CD4-positive, alpha-beta memory T cell (primary cell): Measurements from ENCODE around the gene STK32C. TPM values are rescaled to one million over a fixed set of nuclear protein-coding genes. Genes with fewer than 3 reads are reported as not detected.

ENCODE experiments used
- CTCF ChIA-PET: fragments of 350-600 bp; sonication (Branson Sonifier 250); formaldehyde crosslinking; loops from one replicate; lab custom pipeline; 2021; ENCODE audit warnings: inconsistent platforms; ENCODE audit not compliant: partially characterized antibody; lab: Charles Lee
- POLR2A ChIA-PET: fragments of 350-600 bp; sonication (Branson Sonifier 250); formaldehyde crosslinking; loops from one replicate; lab custom pipeline; 2021; ENCODE audit not compliant: partially characterized antibody; lab: Charles Lee
- DNase-seq, 5 donors: peaks; one replicate each; pipeline versions ENCODE4 v3.0.0 to v3.0.0-alpha.2; 2020 to 2022; ENCODE audit warnings: mixed read lengths in 1 of 5
- H3K27ac ChIP-seq: one replicate; pipeline ENCODE4 v1.7.0; 2013; ENCODE audit warnings: low read depth, low read length
- H3K27me3 ChIP-seq: 2 replicates; pipeline ENCODE4 v1.7.0; 2013; ENCODE audit warnings: mild to moderate bottlenecking, low read length, moderate library complexity; ENCODE audit not compliant: insufficient read depth
- H3K36me3 ChIP-seq: 2 replicates; pipeline ENCODE4 v1.7.0; 2013; ENCODE audit warnings: mild to moderate bottlenecking, low read length, moderate library complexity; ENCODE audit not compliant: insufficient read depth
- H3K4me1 ChIP-seq: 2 replicates; pipeline ENCODE4 v1.7.0; 2013; ENCODE audit warnings: mild to moderate bottlenecking, low read length, moderate library complexity; ENCODE audit not compliant: insufficient read depth
- H3K4me3 ChIP-seq, 2 donors: one replicate each; pipeline ENCODE4 v1.7.0; 2013; ENCODE audit warnings: low read length in 2 of 2, mild to moderate bottlenecking in 1 of 2
- H3K9me3 ChIP-seq, 2 donors: one replicate each; pipeline ENCODE4 v1.7.0; 2013; ENCODE audit warnings: low read length in 2 of 2, control low read depth in 1 of 2; ENCODE audit not compliant: control insufficient read depth in 1 of 2
- H3K27ac Mint-ChIP-seq, 7 donors: one replicate each; pipeline ENCODE4 v1.8.0; 2020 to 2021; ENCODE audit warnings: mixed read lengths in 7 of 7, mild to moderate bottlenecking in 6 of 7, inconsistent platforms in 3 of 7, moderate library complexity in 3 of 7
- H3K27me3 Mint-ChIP-seq, 2 donors: one replicate each; pipeline ENCODE4 v1.8.0; 2020 to 2021; ENCODE audit warnings: mixed read lengths in 2 of 2
- H3K36me3 Mint-ChIP-seq, 2 donors: one replicate each; pipeline ENCODE4 v1.8.0; 2020 to 2021; ENCODE audit warnings: mixed read lengths in 2 of 2, inconsistent platforms in 1 of 2, mild to moderate bottlenecking in 1 of 2
- H3K4me1 Mint-ChIP-seq, 4 donors: one replicate each; pipeline ENCODE4 v1.8.0; 2020 to 2021; ENCODE audit warnings: mixed read lengths in 4 of 4, mild to moderate bottlenecking in 1 of 4
- H3K4me3 Mint-ChIP-seq, 8 donors: one replicate each; pipeline ENCODE4 v1.8.0; 2020 to 2021; ENCODE audit warnings: mixed read lengths in 8 of 8, mild to moderate bottlenecking in 7 of 8, moderate library complexity in 6 of 8, inconsistent platforms in 3 of 8
- H3K9me3 Mint-ChIP-seq, 8 donors: one replicate each; pipeline ENCODE4 v1.8.0; 2020 to 2021; ENCODE audit warnings: mixed read lengths in 8 of 8, mild to moderate bottlenecking in 5 of 8, inconsistent platforms in 3 of 8, moderate library complexity in 1 of 8
- intact Hi-C: fragments of 100-400 bp; cut with micrococcal nuclease; formaldehyde crosslinking; loops from one replicate; pipeline ENCODE4 v1.15.1; 2023
- polyA plus RNA-seq, 2 donors: library from polyadenylated mRNA; unstranded; fragments of 300-500 nt; fragmentation: Illumina TruSeq; gene quantifications; one replicate each; pipeline ENCODE4 v1.2.3, GENCODE V29; 2021
- total RNA-seq, 2 experiments: library from RNA; stranded (reverse); gene quantifications; one replicate each; pipeline ENCODE4 v1.2.3, GENCODE V29; 2021

The STK32C gene
- total and polyA plus RNA-seq, 4 experiments from 2014 or later, result 7.5 to 14.7 (median 10.6) TPM

GRCh38 chr10:132328738-132329137, 21.0 kb upstream of the STK32C start:
- peaks cover 0 to 5% (median 0%) of the 10 kb centered on the region in 8 donors for H3K9me3 Mint-ChIP-seq
- H3K4me1 Mint-ChIP-seq, result peaks cover 33 to 74% (median 56%) of the 10 kb centered on the region in 4 donors
- H3K36me3 Mint-ChIP-seq, result peaks cover 27 to 40% of the 10 kb centered on the region in 2 donors
- H3K27me3 Mint-ChIP-seq, result peaks cover 0 to 1% of the 10 kb centered on the region in 2 donors
- DNase-seq, result no peak
- Histone ChIP-seq H3K9me3 (no peaks in the 10 kb centered on the region), H3K27ac (no peak overlapping the region), H3K4me3 (no peak overlapping the region), H3K4me1 (peaks cover 35% of the 10 kb centered on the region), H3K36me3 (no peaks in the 10 kb centered on the region), H3K27me3 (no peaks in the 10 kb centered on the region)
- peak overlapping the region in 5 of 8 donors; percentile 24 to 43 (median 31) for H3K4me3 Mint-ChIP-seq
- intact Hi-C loops, result no loop called here
- ChIA-PET CTCF (no interaction called here), POLR2A (no interaction called here)
- H3K27ac Mint-ChIP-seq, result peak overlapping the region in 3 of 7 donors; percentile 9 to 72 (median 59)

- DNase-seq, result no peak
- Mint-ChIP-seq H3K27ac (peak overlapping the region in 5 of 7 donors; percentile 9 to 82 (median 33)), H3K4me3 (peak overlapping the region in 5 of 8 donors; percentile 10 to 68 (median 31)), H3K9me3 (peaks cover 0 to 5% (median 0%) of the 10 kb centered on the region in 8 donors), H3K27me3 (peaks cover 0 to 1% of the 10 kb centered on the region in 2 donors), H3K4me1 (peaks cover 34 to 69% (median 54%) of the 10 kb centered on the region in 4 donors), H3K36me3 (peaks cover 30 to 43% of the 10 kb centered on the region in 2 donors)
- ChIA-PET POLR2A (no interaction called here), CTCF (no interaction called here)
- H3K36me3 ChIP-seq, result no peaks in the 10 kb centered on the region
- no peak overlapping the region for H3K4me3 ChIP-seq
- H3K4me1 ChIP-seq, result peaks cover 35% of the 10 kb centered on the region
- intact Hi-C loops, result no loop called here
- no peaks in the 10 kb centered on the region for H3K27me3 ChIP-seq
- H3K27ac ChIP-seq, result no peak overlapping the region
- H3K9me3 ChIP-seq, result no peaks in the 10 kb centered on the region
Measured at GRCh38 chr10:132328106-132328505, 20.4 kb upstream of the STK32C start.

- Histone ChIP-seq H3K4me1 (peaks cover 28% of the 10 kb centered on the region), H3K27me3 (no peaks in the 10 kb centered on the region), H3K27ac (no peak overlapping the region), H3K36me3 (no peaks in the 10 kb centered on the region), H3K4me3 (no peak overlapping the region), H3K9me3 (no peaks in the 10 kb centered on the region)
- Mint-ChIP-seq H3K36me3 (peaks cover 30 to 39% of the 10 kb centered on the region in 2 donors), H3K4me1 (peaks cover 30 to 60% (median 48%) of the 10 kb centered on the region in 4 donors), H3K9me3 (peaks cover 0 to 4% (median 0%) of the 10 kb centered on the region in 8 donors), H3K27me3 (peaks cover 0 to under 1% of the 10 kb centered on the region in 2 donors), H3K4me3 (no peak overlapping the region), H3K27ac (peak overlapping the region in 5 of 7 donors; percentile 25 to 90 (median 72))
- DNase-seq, result no peak
- intact Hi-C loops, result no loop called here
- ChIA-PET POLR2A (no interaction called here), CTCF (no interaction called here)
Measured at GRCh38 chr10:132326925-132327324, 19.2 kb upstream of the STK32C start.

GRCh38 chr10:132326344-132326889, 18.7 kb upstream of the STK32C start:
- Mint-ChIP-seq H3K36me3 (peaks cover 30 to 37% of the 10 kb centered on the region in 2 donors), H3K4me3 (no peak overlapping the region), H3K27ac (peak overlapping the region in 1 of 7 donors; percentile 30), H3K4me1 (peaks cover 30 to 59% (median 46%) of the 10 kb centered on the region in 4 donors), H3K9me3 (peaks cover 0 to 3% (median 0%) of the 10 kb centered on the region in 8 donors), H3K27me3 (no peaks in the 10 kb centered on the region)
- H3K27ac ChIP-seq, result no peak overlapping the region
- ChIA-PET POLR2A (no interaction called here), CTCF (no interaction called here)
- no peak for DNase-seq
- no peaks in the 10 kb centered on the region for H3K27me3 ChIP-seq
- intact Hi-C loops, result no loop called here
- no peaks in the 10 kb centered on the region for H3K36me3 ChIP-seq
- peaks cover 28% of the 10 kb centered on the region for H3K4me1 ChIP-seq
- H3K9me3 ChIP-seq, result no peaks in the 10 kb centered on the region
- no peak overlapping the region for H3K4me3 ChIP-seq

- ChIA-PET CTCF (no interaction called here), POLR2A (no interaction called here)
- DNase-seq, result no peak
- Mint-ChIP-seq H3K36me3 (peaks cover 30% of the 10 kb centered on the region in 2 donors), H3K27me3 (no peaks in the 10 kb centered on the region), H3K4me3 (no peak overlapping the region), H3K9me3 (peaks cover 0 to 3% (median 0%) of the 10 kb centered on the region in 8 donors), H3K4me1 (peaks cover 16 to 38% (median 30%) of the 10 kb centered on the region in 4 donors), H3K27ac (peak overlapping the region in 1 of 7 donors; percentile 12)
- Histone ChIP-seq H3K27ac (no peak overlapping the region), H3K27me3 (no peaks in the 10 kb centered on the region), H3K4me3 (no peak overlapping the region), H3K36me3 (no peaks in the 10 kb centered on the region), H3K9me3 (no peaks in the 10 kb centered on the region), H3K4me1 (peaks cover 8% of the 10 kb centered on the region)
- intact Hi-C loops, result no loop called here
Measured at GRCh38 chr10:132324186-132324585, 16.4 kb upstream of the STK32C start.

- Mint-ChIP-seq H3K4me3 (no peak overlapping the region), H3K9me3 (peaks cover 0 to 3% (median 0%) of the 10 kb centered on the region in 8 donors), H3K27me3 (no peaks in the 10 kb centered on the region), H3K36me3 (peaks cover 20 to 30% of the 10 kb centered on the region in 2 donors), H3K27ac (no peak overlapping the region), H3K4me1 (peaks cover 13 to 23% (median 17%) of the 10 kb centered on the region in 4 donors)
- H3K27me3 ChIP-seq, result no peaks in the 10 kb centered on the region
- no peak for DNase-seq
- no peak overlapping the region for H3K4me3 ChIP-seq
- H3K4me1 ChIP-seq, result no peaks in the 10 kb centered on the region
- no peaks in the 10 kb centered on the region for H3K9me3 ChIP-seq
- H3K27ac ChIP-seq, result no peak overlapping the region
- intact Hi-C loops, result no loop called here
- ChIA-PET CTCF (interaction anchor here (0.6 kb wide), 1 partner anchor 8 kb away, joined by 3 read pairs; no protein-coding TSS in a partner anchor), POLR2A (no interaction called here)
- no peaks in the 10 kb centered on the region for H3K36me3 ChIP-seq
Measured at GRCh38 chr10:132322586-132323048, 14.9 kb upstream of the STK32C start.

- no peaks in the 10 kb centered on the region for H3K27me3 Mint-ChIP-seq
- Histone ChIP-seq H3K4me1 (no peaks in the 10 kb centered on the region), H3K9me3 (no peaks in the 10 kb centered on the region), H3K36me3 (no peaks in the 10 kb centered on the region), H3K4me3 (no peak overlapping the region), H3K27ac (no peak overlapping the region), H3K27me3 (no peaks in the 10 kb centered on the region)
- no peak overlapping the region for H3K4me3 Mint-ChIP-seq
- CTCF ChIA-PET, result interaction anchor here (0.6 kb wide), 1 partner anchor 9 kb away, joined by 3 read pairs; no protein-coding TSS in a partner anchor
- no peak overlapping the region for H3K27ac Mint-ChIP-seq
- POLR2A ChIA-PET, result no interaction called here
- intact Hi-C loops, result no loop called here
- DNase-seq, result no peak
- no peaks in the 10 kb centered on the region for H3K9me3 Mint-ChIP-seq
- peaks cover 9 to 19% (median 11%) of the 10 kb centered on the region in 4 donors for H3K4me1 Mint-ChIP-seq
- H3K36me3 Mint-ChIP-seq, result peaks cover 16 to 26% of the 10 kb centered on the region in 2 donors
Measured at GRCh38 chr10:132321726-132322125, 14.0 kb upstream of the STK32C start.
